Liver (tissue), 9 donors: ENCODE data around the gene ICA1L. TPM values are rescaled to one million over a fixed set of nuclear protein-coding genes. Genes with fewer than 3 reads are reported as not detected.

Experiments used
- DNase-seq: peaks from one replicate; pipeline ENCODE4 v3.0.0-alpha.2; 2017; ENCODE audit warnings: low spot score
- H3K27ac ChIP-seq, 2 donors: one replicate each; pipeline ENCODE4 v1.7.0; 2013; ENCODE audit warnings: inconsistent platforms in 2 of 2, low read length in 2 of 2, control low read depth in 1 of 2, low read depth in 1 of 2, mild to moderate bottlenecking in 1 of 2
- H3K27me3 ChIP-seq, 4 donors: one replicate each; pipeline versions ENCODE4 v1.6.1 to v1.7.0; 2013; ENCODE audit warnings: low read length in 3 of 4, inconsistent platforms in 1 of 4, mild to moderate bottlenecking in 1 of 4, moderate library complexity in 1 of 4; ENCODE audit not compliant: control insufficient read depth in 4 of 4, insufficient read depth in 4 of 4
- H3K36me3 ChIP-seq, 4 donors: one replicate each; pipeline versions ENCODE4 v1.6.1 to v1.7.0; 2013; ENCODE audit warnings: low read length in 3 of 4, mild to moderate bottlenecking in 3 of 4, low read depth in 1 of 4, moderate library complexity in 1 of 4; ENCODE audit not compliant: control insufficient read depth in 4 of 4, insufficient read depth in 3 of 4
- H3K4me1 ChIP-seq, 4 donors: one replicate each; pipeline versions ENCODE4 v1.6.1 to v1.7.0; 2013; ENCODE audit warnings: low read length in 3 of 4, mild to moderate bottlenecking in 3 of 4, moderate library complexity in 1 of 4; ENCODE audit not compliant: control insufficient read depth in 4 of 4, insufficient read depth in 4 of 4
- H3K4me3 ChIP-seq, 3 donors: one replicate each; pipeline versions ENCODE4 v1.6.1 to v1.7.0; 2013; ENCODE audit warnings: low read length in 3 of 3, control low read depth in 1 of 3, low read depth in 1 of 3, mild to moderate bottlenecking in 1 of 3
- H3K9ac ChIP-seq, 2 donors: one replicate each; pipeline ENCODE4 v1.7.0; 2013; ENCODE audit warnings: low read length in 2 of 2, mild to moderate bottlenecking in 2 of 2, moderate library complexity in 2 of 2, control low read depth in 1 of 2, low read depth in 1 of 2
- H3K9me3 ChIP-seq, 4 donors: one replicate each; pipeline versions ENCODE4 v1.6.1 to v1.7.0; 2013; ENCODE audit warnings: low read length in 3 of 4; ENCODE audit not compliant: control insufficient read depth in 4 of 4
- ATF3 ChIP-seq: IDR thresholded peaks from 2 replicates; pipeline ENCODE4 v1.6.1; 2016; ENCODE audit warnings: antibody characterized with exemption
- CTCF ChIP-seq: fragments of 150-350 bp; IDR thresholded peaks from 2 replicates; pipeline ENCODE4 v1.5.1; 2017; ENCODE audit warnings: improper control_type of control experiment, low read depth, low read length; ENCODE audit not compliant: missing input control
- EGR1 ChIP-seq, 2 donors: IDR thresholded peaks; 2 replicates each; pipeline ENCODE4 v1.6.1; 2016 to 2018; ENCODE audit warnings: antibody characterized with exemption in 2 of 2, low read depth in 2 of 2
- FOXA1 ChIP-seq: IDR thresholded peaks from 2 replicates; pipeline ENCODE4 v1.6.1; 2016; ENCODE audit warnings: antibody characterized with exemption
- HNF4A ChIP-seq, 2 donors: conservative IDR thresholded peaks; 2 replicates each; pipeline ENCODE4 v1.6.1; 2016; ENCODE audit warnings: antibody characterized with exemption in 2 of 2, mild to moderate bottlenecking in 2 of 2
- HNF4G ChIP-seq: IDR thresholded peaks from 2 replicates; pipeline ENCODE4 v1.6.1; 2016; ENCODE audit warnings: antibody characterized with exemption
- JUND ChIP-seq, 2 donors: IDR thresholded peaks; 2 replicates each; pipeline ENCODE4 v1.6.1; 2016; ENCODE audit warnings: antibody characterized with exemption in 2 of 2
- MAX ChIP-seq: IDR thresholded peaks from 2 replicates; pipeline ENCODE4 v1.6.1; 2016; ENCODE audit warnings: antibody characterized with exemption
- NR2F2 ChIP-seq: IDR thresholded peaks from 2 replicates; pipeline ENCODE4 v1.6.1; 2016; ENCODE audit warnings: antibody characterized with exemption
- RAD21 ChIP-seq, 2 donors: IDR thresholded peaks; 2 replicates each; pipeline ENCODE4 v1.6.1; 2016; ENCODE audit warnings: antibody characterized with exemption in 2 of 2, mild to moderate bottlenecking in 2 of 2
- REST ChIP-seq: IDR thresholded peaks from 2 replicates; pipeline ENCODE4 v1.6.1; 2016; ENCODE audit warnings: antibody characterized with exemption, mild to moderate bottlenecking
- RXRA ChIP-seq, 2 donors: IDR thresholded peaks; 2 replicates each; pipeline ENCODE4 v1.6.1; 2017 to 2018; ENCODE audit warnings: antibody characterized with exemption in 2 of 2, mild to moderate bottlenecking in 1 of 2
- SP1 ChIP-seq: IDR thresholded peaks from 2 replicates; pipeline ENCODE4 v1.6.1; 2018; ENCODE audit warnings: antibody characterized with exemption, mild to moderate bottlenecking
- TAF1 ChIP-seq: conservative IDR thresholded peaks from 2 replicates; pipeline ENCODE4 v1.6.1; 2016; ENCODE audit warnings: antibody characterized with exemption, mild to moderate bottlenecking
- YY1 ChIP-seq: IDR thresholded peaks from 2 replicates; pipeline ENCODE4 v1.6.1; 2016; ENCODE audit warnings: antibody characterized with exemption, mild to moderate bottlenecking
- ZBTB33 ChIP-seq: IDR thresholded peaks from 2 replicates; pipeline ENCODE4 v1.6.1; 2016; ENCODE audit warnings: antibody characterized with exemption
- WGBS: extraction: QIAGEN DNeasy Blood & Tissue Kit; methylation state at CpG from one replicate; pipeline ENCODE4 v1.1.7; 2013; 5-methylcytosine and 5-hydroxymethylcytosine counted together
- polyA plus RNA-seq, 2 donors: library from polyadenylated mRNA; stranded (reverse) in 1 of 2; unstranded in 1 of 2; fragments of 200-250 nt in 1 of 2; fragments of >200 nt in 1 of 2; fragmentation: Nextera tagmentation in 1 of 2; extraction: Ambion mirVana in 1 of 2; gene quantifications; one replicate each; pipeline versions ENCODE4 v1.2.1 to v1.2.3, GENCODE V29; 2013 to 2015
- total RNA-seq, 2 donors: library from RNA; depleted of rRNA; stranded (reverse); fragments of >200 nt; gene quantifications; one replicate each; pipeline ENCODE4 v1.2.3, GENCODE V29; 2014
- donor health status: healthy.
- donor health status: healthy.
- donor health status: healthy.
- donor health status: healthy.
- donor health status: healthy.

The ICA1L gene
- total and polyA plus RNA-seq, 4 donors, result 0.15 to 1.7 (median 0.79) TPM

- H3K9me3 ChIP-seq, result no peaks in the 10 kb centered on the region
- no peak for TF ChIP-seq FOXA1
- TF ChIP-seq JUND (IDR thresholded peaks at IDR 0.05), result no peak
- TF ChIP-seq YY1, result no peak
- no peak for TF ChIP-seq EGR1 (IDR thresholded peaks at IDR 0.05; ENCODE audit: low read depth in 2 of 2)
- TF ChIP-seq ZBTB33, result no peak
- TF ChIP-seq CTCF, result no peak
- TF ChIP-seq RAD21 (IDR thresholded peaks at IDR 0.05), result no peak
- TF ChIP-seq RXRA (IDR thresholded peaks at IDR 0.05), result no peak
- TF ChIP-seq REST, result no peak
- TF ChIP-seq SP1, result no peak
- TF ChIP-seq ATF3, result no peak
- 95% methylated on average over 3 of the region's 3 CpGs for WGBS
- no peak overlapping the region for H3K27ac ChIP-seq
- no peak overlapping the region for H3K9ac ChIP-seq
- H3K4me3 ChIP-seq, result no peak overlapping the region
- H3K4me1 ChIP-seq, result peaks cover 0 to 2% (median 0%) of the 10 kb centered on the region in 4 donors
- no peaks in the 10 kb centered on the region for H3K27me3 ChIP-seq
- no peak for DNase-seq
- H3K36me3 ChIP-seq, result peaks cover 0 to 6% (median 0%) of the 10 kb centered on the region in 4 donors
Measured at GRCh38 chr2:202764991-202765390, 106.6 kb downstream of the ICA1L start.

GRCh38 chr2:202763916-202764315, 107.7 kb downstream of the ICA1L start:
- Histone ChIP-seq H3K9ac (no peak overlapping the region), H3K36me3 (peaks cover 0 to 6% (median 0%) of the 10 kb centered on the region in 4 donors), H3K4me1 (peaks cover 0 to 2% (median 0%) of the 10 kb centered on the region in 4 donors), H3K27me3 (no peaks in the 10 kb centered on the region), H3K4me3 (no peak overlapping the region), H3K27ac (no peak overlapping the region), H3K9me3 (no peaks in the 10 kb centered on the region)
- TF ChIP-seq RXRA (IDR thresholded peaks at IDR 0.05), result no peak
- no peak for TF ChIP-seq YY1
- no peak for TF ChIP-seq SP1
- no peak for TF ChIP-seq ATF3
- TF ChIP-seq CTCF, result no peak
- TF ChIP-seq HNF4G, result no peak
- TF ChIP-seq HNF4A (conservative IDR thresholded peaks at IDR 0.05), result no peak
- no peak for TF ChIP-seq ZBTB33
- TF ChIP-seq RAD21 (IDR thresholded peaks at IDR 0.05), result no peak
- no peak for TF ChIP-seq JUND (IDR thresholded peaks at IDR 0.05)
- no peak for TF ChIP-seq MAX
- TF ChIP-seq NR2F2, result no peak
- no peak for TF ChIP-seq TAF1
- no peak for TF ChIP-seq EGR1 (IDR thresholded peaks at IDR 0.05; ENCODE audit: low read depth in 2 of 2)
- DNase-seq, result no peak
- 94% methylated on average over 1 of the region's 1 CpG for WGBS
